Endothelial cell (in vitro differentiated cells): Measurements from ENCODE around the gene NPVF. TPM values are rescaled to one million over a fixed set of nuclear protein-coding genes. Genes with fewer than 3 reads are reported as not detected.

Source experiments
- DNase-seq: peaks from one replicate; pipeline ENCODE4 v3.0.0; 2021; ENCODE audit warnings: low spot score
- H3K27ac Mint-ChIP-seq: one replicate; pipeline ENCODE4 v1.8.0; 2021; ENCODE audit warnings: mixed read lengths, inconsistent platforms; ENCODE audit not compliant: unreplicated experiment
- H3K27me3 Mint-ChIP-seq: one replicate; pipeline ENCODE4 v1.8.0; 2021; ENCODE audit warnings: mild to moderate bottlenecking, moderate library complexity, mixed read lengths, inconsistent platforms; ENCODE audit not compliant: unreplicated experiment
- H3K36me3 Mint-ChIP-seq: one replicate; pipeline ENCODE4 v1.8.0; 2021; ENCODE audit warnings: mild to moderate bottlenecking, low read depth, mixed read lengths, inconsistent platforms; ENCODE audit not compliant: unreplicated experiment
- H3K4me1 Mint-ChIP-seq: one replicate; pipeline ENCODE4 v1.8.0; 2021; ENCODE audit warnings: mild to moderate bottlenecking, mixed read lengths, inconsistent platforms; ENCODE audit not compliant: unreplicated experiment
- H3K4me3 Mint-ChIP-seq: one replicate; pipeline ENCODE4 v1.8.0; 2021; ENCODE audit warnings: mild to moderate bottlenecking, mixed read lengths, inconsistent platforms; ENCODE audit not compliant: unreplicated experiment
- H3K9me3 Mint-ChIP-seq: one replicate; pipeline ENCODE4 v1.8.0; 2021; ENCODE audit warnings: mixed read lengths, inconsistent platforms; ENCODE audit not compliant: unreplicated experiment
- total RNA-seq: library from RNA; stranded (reverse); fragmentation: NEBNext Ultra II Directional; extraction: Animal tissue kit (Norgen Biotek cat#: 25700); gene quantifications from one replicate; pipeline ENCODE4 v1.2.1, GENCODE V29; 2021; ENCODE audit not compliant: unreplicated experiment
- TF ChIP-seq, protein P1 (sequence below): fragments of 200-600 bp; sonication (generic); IDR thresholded peaks from one replicate; pipeline ENCODE4 v1.5.0; 2021; ENCODE audit warnings: antibody characterized with exemption; ENCODE audit not compliant: unreplicated experiment

Gene NPVF
- total RNA-seq, 1 donor from 2014 or later, result not detected

DNA sequence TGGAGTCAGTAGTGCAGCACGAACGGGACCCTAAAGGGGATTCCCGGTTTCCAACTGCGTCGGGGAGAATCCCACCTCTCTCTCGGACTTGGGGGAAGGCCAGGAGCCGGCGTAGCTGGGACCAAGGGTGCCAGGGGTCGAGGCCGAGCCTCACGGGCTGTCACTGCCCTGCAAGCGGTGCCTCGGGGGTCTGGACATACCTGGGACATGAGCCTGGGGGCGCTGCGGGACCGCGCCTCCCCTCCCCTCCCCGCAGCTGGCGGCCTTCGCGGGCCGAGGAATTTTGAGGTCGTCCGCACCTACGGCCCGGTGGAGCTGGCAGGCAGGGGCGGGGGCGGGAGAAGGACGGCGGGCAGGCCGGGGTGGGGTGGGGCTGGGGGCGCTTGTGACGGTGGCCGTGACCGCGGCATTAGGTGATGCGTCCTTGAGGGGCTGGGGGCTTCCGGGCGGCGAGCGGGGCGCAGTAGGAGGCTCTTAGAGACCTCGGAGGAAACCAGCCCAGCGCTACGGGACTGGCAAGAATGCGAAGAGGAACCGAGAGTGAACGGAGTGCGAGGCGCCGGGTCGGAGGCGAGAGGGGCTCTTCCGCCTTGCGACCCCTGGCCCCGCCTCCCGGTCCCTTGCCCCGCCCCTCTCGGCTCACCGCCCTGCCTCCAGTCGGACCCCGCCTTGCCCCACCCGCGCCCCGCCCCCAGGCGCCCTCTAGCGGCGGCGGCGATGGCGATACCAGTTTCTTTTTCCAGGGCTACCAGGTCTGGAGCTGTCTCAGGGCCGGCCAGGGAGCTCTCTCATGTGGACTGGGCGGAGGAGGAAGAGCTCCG is 48.3 kb downstream of the NPVF start:
- DNase-seq, result peak; percentile 100
- TF ChIP-seq, protein P1, sequence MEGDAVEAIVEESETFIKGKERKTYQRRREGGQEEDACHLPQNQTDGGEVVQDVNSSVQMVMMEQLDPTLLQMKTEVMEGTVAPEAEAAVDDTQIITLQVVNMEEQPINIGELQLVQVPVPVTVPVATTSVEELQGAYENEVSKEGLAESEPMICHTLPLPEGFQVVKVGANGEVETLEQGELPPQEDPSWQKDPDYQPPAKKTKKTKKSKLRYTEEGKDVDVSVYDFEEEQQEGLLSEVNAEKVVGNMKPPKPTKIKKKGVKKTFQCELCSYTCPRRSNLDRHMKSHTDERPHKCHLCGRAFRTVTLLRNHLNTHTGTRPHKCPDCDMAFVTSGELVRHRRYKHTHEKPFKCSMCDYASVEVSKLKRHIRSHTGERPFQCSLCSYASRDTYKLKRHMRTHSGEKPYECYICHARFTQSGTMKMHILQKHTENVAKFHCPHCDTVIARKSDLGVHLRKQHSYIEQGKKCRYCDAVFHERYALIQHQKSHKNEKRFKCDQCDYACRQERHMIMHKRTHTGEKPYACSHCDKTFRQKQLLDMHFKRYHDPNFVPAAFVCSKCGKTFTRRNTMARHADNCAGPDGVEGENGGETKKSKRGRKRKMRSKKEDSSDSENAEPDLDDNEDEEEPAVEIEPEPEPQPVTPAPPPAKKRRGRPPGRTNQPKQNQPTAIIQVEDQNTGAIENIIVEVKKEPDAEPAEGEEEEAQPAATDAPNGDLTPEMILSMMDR, result peak; percentile 96
- Mint-ChIP-seq H3K4me3 (peak overlapping the region; percentile 89), H3K27ac (no peak overlapping the region), H3K27me3 (peaks cover 2% of the 10 kb centered on the region), H3K36me3 (no peaks in the 10 kb centered on the region), H3K4me1 (no peaks in the 10 kb centered on the region), H3K9me3 (no peaks in the 10 kb centered on the region)

DNA sequence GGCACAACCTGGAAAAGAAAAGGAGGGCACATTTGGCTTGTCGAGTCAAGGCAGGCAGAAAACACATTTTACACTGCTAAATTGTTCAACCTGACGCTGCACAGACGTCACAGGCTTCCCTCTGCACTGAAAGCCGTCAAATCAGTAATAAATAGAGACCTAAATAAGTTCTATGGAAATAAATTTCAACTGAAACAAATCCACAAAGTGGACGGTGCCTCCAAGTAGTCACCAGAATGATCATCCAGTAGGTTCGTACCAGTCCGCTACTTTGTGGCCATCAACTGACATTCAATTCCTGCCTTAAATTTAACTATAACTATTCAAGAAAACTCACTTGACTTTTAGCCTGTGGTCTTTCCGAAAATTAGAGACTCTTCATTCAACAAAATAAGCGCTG is 49.0 kb downstream of the NPVF start:
- H3K4me1 Mint-ChIP-seq, result no peaks in the 10 kb centered on the region
- DNase-seq, result no peak
- H3K4me3 Mint-ChIP-seq, result peak overlapping the region; percentile 88
- peaks cover 2% of the 10 kb centered on the region for H3K27me3 Mint-ChIP-seq
- no peaks in the 10 kb centered on the region for H3K36me3 Mint-ChIP-seq
- no peak overlapping the region for H3K27ac Mint-ChIP-seq
- H3K9me3 Mint-ChIP-seq, result no peaks in the 10 kb centered on the region
- TF ChIP-seq, protein P1, result no peak

Other genes starting within 250 kb of the NPVF start
- gene OSBPL3, start 248.3 kb downstream of the NPVF start, total RNA-seq, result 3.1 TPM
- 54.9 TPM for gene CYCS, start 103.2 kb downstream of the NPVF start, total RNA-seq